ENCODE measurements around the gene ATP11A.

ATP11A gene

DNA sequence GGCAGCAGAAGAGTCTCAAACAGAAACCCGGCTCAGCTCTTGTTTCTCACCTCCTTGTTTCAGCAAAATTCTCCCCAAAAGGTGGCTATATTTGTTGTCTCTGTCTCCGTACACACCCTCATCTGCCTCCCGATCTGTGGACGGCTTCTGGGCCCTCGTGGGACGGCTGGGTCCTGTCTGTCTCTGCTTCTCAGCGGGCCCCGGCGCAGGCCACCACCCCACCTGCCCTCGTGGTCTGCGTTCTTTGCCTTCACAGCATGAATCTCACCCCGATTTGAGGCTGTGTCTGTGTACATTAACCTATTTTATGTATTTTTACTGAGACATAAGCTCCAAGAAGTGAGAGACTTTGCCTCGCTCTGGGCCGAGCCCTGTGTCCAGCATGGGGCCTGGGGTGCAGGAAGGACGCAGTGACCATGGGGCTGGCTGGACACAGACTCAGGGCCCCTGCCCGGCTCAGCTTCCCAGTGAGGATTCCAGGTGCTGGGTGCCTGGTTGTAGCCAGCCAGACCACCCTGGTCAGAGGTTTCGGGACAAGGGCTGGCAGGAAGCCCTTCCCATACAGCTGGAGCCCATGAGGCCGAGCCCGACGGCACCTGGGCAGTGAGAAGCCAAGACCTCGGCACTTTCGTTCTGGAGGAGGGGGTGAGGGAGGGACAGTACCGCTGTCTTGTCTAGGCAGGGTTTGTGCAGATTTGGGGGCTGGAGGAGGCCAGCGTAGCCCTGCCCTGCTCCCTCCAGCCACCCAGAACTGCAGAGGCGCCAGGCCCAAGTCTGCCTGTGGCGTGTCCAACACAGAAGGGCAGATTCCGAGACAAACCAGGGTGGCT is 200.7 kb downstream of the ATP11A start:
- Mint-ChIP-seq H3K4me1 (no peaks in the 10 kb centered on the region), H3K27ac (no peak overlapping the region), H3K36me3 (ENCODE audit: low read depth) (no peaks in the 10 kb centered on the region), H3K9me3 (no peaks in the 10 kb centered on the region), H3K4me3 (no peak overlapping the region), H3K27me3 (peaks cover 12% of the 10 kb centered on the region)
- ATAC-seq, result no peak
- no peak for DNase-seq

DNA sequence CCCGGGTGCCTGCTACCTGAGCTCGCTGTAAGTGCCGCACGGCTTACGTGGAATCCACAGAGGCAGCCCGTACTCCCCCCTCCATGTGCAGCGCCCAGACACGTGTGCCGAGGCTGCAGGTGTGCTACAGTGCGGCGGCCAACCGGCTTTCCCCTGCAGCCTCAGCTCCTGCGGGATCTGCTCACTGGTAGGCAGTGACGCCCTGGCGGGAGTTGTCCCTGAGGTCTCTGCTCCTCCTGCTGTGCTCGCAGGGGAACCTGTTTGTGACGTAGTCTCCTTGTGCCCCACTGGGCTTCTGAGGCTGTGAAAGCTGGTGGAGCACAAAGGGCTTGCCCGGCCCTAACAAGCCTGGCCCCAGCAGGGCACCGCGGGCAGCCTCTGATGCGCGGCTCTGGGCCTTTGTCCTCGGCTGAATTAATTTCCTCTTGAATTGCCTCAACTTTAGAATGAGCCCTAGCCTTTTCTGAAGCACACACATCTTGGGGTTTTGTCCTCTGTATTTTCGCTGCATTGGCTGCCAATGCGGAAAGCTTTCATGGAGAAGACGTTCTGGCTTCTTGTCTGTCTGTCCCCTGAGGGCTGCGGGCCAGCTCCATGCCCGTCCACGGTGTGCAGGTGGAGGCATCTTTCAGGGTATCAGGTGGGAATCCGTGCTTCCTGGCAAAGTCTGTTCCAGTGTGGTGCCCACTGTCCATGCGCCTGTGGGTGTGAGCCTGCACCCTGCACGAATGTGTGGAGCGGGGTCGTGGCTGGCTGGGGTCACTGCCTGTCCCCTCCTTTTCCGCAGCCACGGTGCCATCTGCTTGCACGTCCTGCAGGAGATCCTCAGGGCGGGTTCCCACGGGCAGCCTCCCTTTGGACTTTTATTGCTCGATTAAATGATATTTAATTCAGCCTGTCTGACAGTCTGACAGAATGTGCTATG is 201.9 kb downstream of the ATP11A start:
- Mint-ChIP-seq H3K27ac (no peak overlapping the region), H3K9me3 (no peaks in the 10 kb centered on the region), H3K36me3 (ENCODE audit: low read depth) (no peaks in the 10 kb centered on the region), H3K4me3 (no peak overlapping the region), H3K4me1 (no peaks in the 10 kb centered on the region), H3K27me3 (peaks cover 16% of the 10 kb centered on the region)
- DNase-seq, result no peak
- no peak for ATAC-seq

- Mint-ChIP-seq H3K36me3 (ENCODE audit: low read depth) (no peaks in the 10 kb centered on the region), H3K4me1 (no peaks in the 10 kb centered on the region), H3K9me3 (no peaks in the 10 kb centered on the region), H3K4me3 (no peak overlapping the region), H3K27ac (no peak overlapping the region), H3K27me3 (peaks cover 16% of the 10 kb centered on the region)
- DNase-seq (no peak), ATAC-seq (no peak)
These were observed 202.8 kb downstream of the ATP11A start for GRCh38 chr13:112892426-112893206.

GRCh38 chr13:112893207-112893569 is 203.3 kb downstream of the ATP11A start:
- no peaks in the 10 kb centered on the region for H3K36me3 Mint-ChIP-seq (ENCODE audit: low read depth)
- H3K27me3 Mint-ChIP-seq, result peaks cover 16% of the 10 kb centered on the region
- no peaks in the 10 kb centered on the region for H3K9me3 Mint-ChIP-seq
- ATAC-seq (no peak), DNase-seq (no peak)
- H3K27ac Mint-ChIP-seq, result no peak overlapping the region
- H3K4me3 Mint-ChIP-seq, result no peak overlapping the region
- H3K4me1 Mint-ChIP-seq, result no peaks in the 10 kb centered on the region

DNA sequence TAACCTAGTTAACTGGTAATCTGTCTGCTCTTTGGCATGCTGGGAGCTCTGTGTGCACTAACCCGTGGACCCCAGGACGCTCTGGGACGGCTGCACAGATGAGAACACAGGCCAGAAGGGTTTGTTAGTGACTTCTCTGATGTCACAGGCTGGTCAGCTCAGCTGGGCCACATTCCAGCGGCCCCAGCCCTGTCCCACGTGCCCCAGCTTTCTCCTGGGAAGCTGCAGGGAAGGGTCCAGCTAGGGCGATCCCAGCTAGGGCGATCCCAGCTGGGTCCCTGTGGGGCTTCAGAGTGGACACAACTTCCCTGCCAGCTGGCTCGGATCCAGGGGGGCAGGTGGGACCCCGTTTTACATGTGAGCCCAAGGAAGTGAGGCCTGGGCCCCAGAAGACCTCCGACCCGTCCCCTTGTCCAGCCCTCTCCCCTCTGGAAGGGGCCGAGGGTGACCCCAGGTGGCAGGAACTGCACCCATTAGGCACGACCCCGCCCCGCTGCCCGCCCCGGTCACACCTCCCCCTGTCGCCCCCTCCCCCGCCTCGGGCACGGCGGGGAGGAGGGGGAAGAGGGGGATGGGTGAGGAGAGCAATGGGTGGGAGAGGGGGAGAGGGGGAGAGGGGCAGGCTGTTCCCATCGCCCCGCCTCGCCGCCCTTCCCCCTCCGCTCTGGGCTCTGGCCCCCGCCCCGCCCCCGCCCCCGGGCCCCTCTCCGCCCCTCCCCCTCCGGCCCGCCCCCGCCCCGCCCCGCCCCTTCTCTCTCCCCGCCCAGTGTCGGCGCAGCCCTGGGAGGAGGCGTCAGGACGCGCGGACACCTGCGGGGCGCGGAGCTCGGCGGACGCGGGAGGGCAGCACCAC is 204.0 kb downstream of the ATP11A start:
- Mint-ChIP-seq H3K4me1 (no peaks in the 10 kb centered on the region), H3K27me3 (peaks cover 16% of the 10 kb centered on the region), H3K4me3 (no peak overlapping the region), H3K9me3 (no peaks in the 10 kb centered on the region), H3K36me3 (ENCODE audit: low read depth) (no peaks in the 10 kb centered on the region), H3K27ac (no peak overlapping the region)
- DNase-seq (no peak), ATAC-seq (peak; percentile 18)

DNA sequence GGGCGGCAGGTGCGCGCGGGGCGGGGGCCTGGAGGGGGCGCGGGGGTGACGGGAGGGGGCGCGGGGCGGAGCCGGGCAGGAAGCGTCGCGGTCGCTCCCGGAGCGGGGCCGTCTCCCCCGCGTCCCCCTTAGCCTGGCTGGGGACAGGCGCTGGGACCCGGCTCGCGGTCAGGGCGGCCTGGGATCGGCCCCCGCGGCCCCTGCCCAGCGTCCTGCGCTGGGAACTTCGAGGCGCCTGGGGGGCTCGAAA is 204.5 kb downstream of the ATP11A start:
- ATAC-seq (no peak), DNase-seq (no peak)
- Mint-ChIP-seq H3K27ac (no peak overlapping the region), H3K27me3 (peaks cover 16% of the 10 kb centered on the region), H3K9me3 (no peaks in the 10 kb centered on the region), H3K36me3 (ENCODE audit: low read depth) (no peaks in the 10 kb centered on the region), H3K4me1 (no peaks in the 10 kb centered on the region), H3K4me3 (no peak overlapping the region)

GRCh38 chr13:112894673-112895481 is 205.0 kb downstream of the ATP11A start:
- Mint-ChIP-seq H3K27ac (no peak overlapping the region), H3K4me3 (no peak overlapping the region), H3K4me1 (no peaks in the 10 kb centered on the region), H3K27me3 (peaks cover 16% of the 10 kb centered on the region), H3K9me3 (no peaks in the 10 kb centered on the region), H3K36me3 (ENCODE audit: low read depth) (no peaks in the 10 kb centered on the region)
- no peak for DNase-seq
- ATAC-seq, result no peak

DNA sequence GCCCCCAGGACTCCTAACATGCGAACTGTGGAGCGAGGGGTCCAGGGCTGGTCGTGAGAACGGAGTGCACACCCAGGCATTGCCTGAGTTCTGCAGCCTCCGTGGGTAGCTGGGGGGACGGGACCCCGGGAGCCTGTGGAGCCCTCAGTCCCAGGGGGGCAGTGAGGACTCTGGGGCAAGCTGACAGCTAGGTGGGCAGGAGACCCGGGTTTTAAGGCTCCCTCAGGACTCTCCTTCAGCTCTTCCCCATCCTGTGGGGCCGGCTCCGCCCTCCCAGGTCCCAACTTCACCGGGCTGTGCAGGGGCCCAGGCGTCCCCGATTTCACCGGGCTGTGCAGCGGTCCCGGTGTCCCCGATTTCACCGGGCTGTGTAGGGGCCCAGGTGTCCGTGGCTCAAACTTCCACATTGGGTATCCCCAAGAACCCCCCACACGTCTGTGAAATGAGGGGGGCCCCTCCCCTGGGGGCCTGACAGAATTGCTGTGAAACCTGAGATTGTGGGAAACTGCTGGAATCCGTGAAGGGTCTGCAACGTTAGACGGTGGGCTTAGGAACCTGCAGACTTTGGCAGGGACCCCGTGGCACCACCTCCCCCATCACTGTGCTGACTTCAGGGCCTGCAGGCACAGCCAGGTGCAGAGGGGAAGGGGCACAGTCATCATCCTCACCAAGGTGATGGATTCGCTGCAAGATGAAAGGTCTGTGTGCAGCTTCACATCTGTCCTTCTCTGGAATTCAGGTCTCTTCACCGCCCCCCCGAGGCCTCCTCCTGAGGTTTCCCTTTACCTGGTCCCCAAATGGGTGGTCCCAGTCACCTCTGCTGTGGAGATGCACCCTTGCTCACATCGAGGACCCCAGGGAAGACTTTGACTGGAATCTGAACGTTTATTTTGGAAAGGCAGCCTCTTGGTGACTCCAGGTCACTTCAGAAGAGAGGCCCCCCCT is 206.0 kb downstream of the ATP11A start:
- Mint-ChIP-seq H3K27ac (no peak overlapping the region), H3K27me3 (peaks cover 16% of the 10 kb centered on the region), H3K4me1 (no peaks in the 10 kb centered on the region), H3K9me3 (no peaks in the 10 kb centered on the region), H3K36me3 (ENCODE audit: low read depth) (no peaks in the 10 kb centered on the region), H3K4me3 (no peak overlapping the region)
- DNase-seq (no peak), ATAC-seq (no peak)

- DNase-seq (no peak), ATAC-seq (no peak)
- Mint-ChIP-seq H3K4me3 (no peak overlapping the region), H3K27ac (no peak overlapping the region), H3K4me1 (no peaks in the 10 kb centered on the region), H3K36me3 (ENCODE audit: low read depth) (no peaks in the 10 kb centered on the region), H3K9me3 (no peaks in the 10 kb centered on the region), H3K27me3 (peaks cover 16% of the 10 kb centered on the region)
These were observed 207.1 kb downstream of the ATP11A start for GRCh38 chr13:112896736-112897602.

GRCh38 chr13:112897603-112897955 is 207.7 kb downstream of the ATP11A start:
- no peak for DNase-seq
- H3K36me3 Mint-ChIP-seq (ENCODE audit: low read depth), result no peaks in the 10 kb centered on the region
- no peak overlapping the region for H3K27ac Mint-ChIP-seq
- no peak overlapping the region for H3K4me3 Mint-ChIP-seq
- ATAC-seq, result no peak
- no peaks in the 10 kb centered on the region for H3K9me3 Mint-ChIP-seq
- no peaks in the 10 kb centered on the region for H3K4me1 Mint-ChIP-seq
- H3K27me3 Mint-ChIP-seq, result peaks cover 15% of the 10 kb centered on the region

- Mint-ChIP-seq H3K4me1 (no peaks in the 10 kb centered on the region), H3K27ac (no peak overlapping the region), H3K36me3 (ENCODE audit: low read depth) (no peaks in the 10 kb centered on the region), H3K9me3 (no peaks in the 10 kb centered on the region), H3K4me3 (no peak overlapping the region), H3K27me3 (peaks cover 10% of the 10 kb centered on the region)
- no peak for DNase-seq
- ATAC-seq, result no peak
These were observed 208.2 kb downstream of the ATP11A start for GRCh38 chr13:112897956-112898620.
